D721Med (cell line): Measurements from ENCODE around the gene EXOC2.
A peak's percentile ranks its signal among the peaks of the same experiment; 100 is the strongest.

Experiments
- DNase-seq: peaks from one replicate; pipeline ENCODE4 v3.0.0; 2011; ENCODE audit warnings: low spot score; ENCODE audit not compliant: insufficient read length
- FAIRE-seq: peaks from 2 replicates; lab custom pipeline; 2011; peaks lifted over from hg19 to GRCh38; lab: Jason Lieb, UNC
- CTCF ChIP-seq: IDR thresholded peaks from 2 replicates; pipeline ENCODE4 v1.5.1; 2012; ENCODE audit warnings: mild to moderate bottlenecking, control low read depth; ENCODE audit not compliant: insufficient read depth; ENCODE audit errors: missing control alignments

The EXOC2 gene

GRCh38 chr6:558089-558488 is 134.8 kb downstream of the EXOC2 start:
- FAIRE-seq: no peak
- no peak for DNase-seq
- no peak for TF ChIP-seq CTCF

- DNase-seq: no peak
- TF ChIP-seq CTCF: no peak
- no peak for FAIRE-seq
Measured at GRCh38 chr6:551829-552350, 141.0 kb downstream of the EXOC2 start.

GRCh38 chr6:551405-551804 is 141.5 kb downstream of the EXOC2 start:
- FAIRE-seq (no peak), DNase-seq (no peak)

GRCh38 chr6:549906-550305 is 143.0 kb downstream of the EXOC2 start:
- DNase-seq (no peak), FAIRE-seq (peak; percentile 29)
- no peak for TF ChIP-seq CTCF

More at GRCh38 chr6:551405-551804, 141.5 kb downstream of the EXOC2 start:
- no peak for TF ChIP-seq CTCF

- no peak for FAIRE-seq
- no peak for TF ChIP-seq CTCF
- DNase-seq: no peak
Measured at GRCh38 chr6:548517-548916, 144.4 kb downstream of the EXOC2 start.

- FAIRE-seq (no peak), DNase-seq (no peak)
- no peak for TF ChIP-seq CTCF
Measured at GRCh38 chr6:548091-548490, 144.8 kb downstream of the EXOC2 start.

- no peak for TF ChIP-seq CTCF
- FAIRE-seq: no peak
- DNase-seq: no peak
Measured at GRCh38 chr6:540490-540889, 152.4 kb downstream of the EXOC2 start.
